Activated CD4-positive, alpha-beta T cell treated with anti-CD3 and anti-CD28 coated beads for 36 hours (primary cell): ENCODE results near the gene SCGN. TPM values are rescaled to one million over a fixed set of nuclear protein-coding genes. Genes with fewer than 3 reads are reported as not detected.

Experiments
- total RNA-seq, 2 experiments: library from RNA; stranded (reverse); gene quantifications; one replicate each; pipeline ENCODE4 v1.2.3, GENCODE V29; 2021

Gene SCGN
- total RNA-seq, 2 experiments from 2014 or later, result not detected

Other genes starting within 250 kb of the SCGN start
- not detected for gene SLC17A4, start 102.5 kb downstream of the SCGN start, total RNA-seq
- under 1 TPM in 1 of 2 experiments, not detected in 1; 0.09 TPM for gene SLC17A1, start 179.8 kb downstream of the SCGN start, total RNA-seq
- under 1 TPM; 0.21 to 0.33 TPM for gene SLC17A3, start 222.0 kb downstream of the SCGN start, total RNA-seq